Activated CD4-positive, alpha-beta T cell treated with anti-CD3 and anti-CD28 coated beads, Interleukin-2, Interleukin-6, amounts not matched to agents 100 ng/mL and 50 ng/mL, durations not matched to agents 16 hours and 8 hours (primary cell): ENCODE measurements around the gene NUDT8.
"Not testable (repeated sequence)": the region's sequence is repeated elsewhere in the genome, so short reads cannot be mapped to it uniquely, and the experiment has no call there.

Experiments
- DNase-seq: peaks from one replicate; pipeline ENCODE4 v3.0.0-alpha.2; 2020

Gene NUDT8

DNA sequence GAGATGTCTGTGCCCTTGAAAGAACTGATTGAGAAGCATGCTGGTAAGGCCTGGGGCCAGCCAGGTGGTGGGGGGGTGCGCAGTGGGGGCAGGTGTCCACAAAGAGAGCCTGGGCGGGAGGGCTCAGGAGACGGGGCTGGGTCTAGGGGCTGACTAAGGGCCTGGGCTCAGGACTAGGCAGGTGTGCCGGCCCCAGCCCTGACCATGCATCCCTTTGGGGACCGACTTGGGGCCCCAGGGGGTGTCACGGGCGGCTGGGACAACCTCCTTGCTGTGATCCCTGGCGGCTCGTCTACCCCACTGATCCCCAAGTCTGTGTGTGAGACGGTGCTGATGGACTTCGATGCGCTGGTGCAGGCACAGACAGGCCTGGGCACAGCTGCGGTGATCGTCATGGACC lies 18.6 kb downstream of the NUDT8 start:
- DNase-seq = no peak

- no peak for DNase-seq
Measured at GRCh38 chr11:67610302-67610868, 19.4 kb downstream of the NUDT8 start.

DNA sequence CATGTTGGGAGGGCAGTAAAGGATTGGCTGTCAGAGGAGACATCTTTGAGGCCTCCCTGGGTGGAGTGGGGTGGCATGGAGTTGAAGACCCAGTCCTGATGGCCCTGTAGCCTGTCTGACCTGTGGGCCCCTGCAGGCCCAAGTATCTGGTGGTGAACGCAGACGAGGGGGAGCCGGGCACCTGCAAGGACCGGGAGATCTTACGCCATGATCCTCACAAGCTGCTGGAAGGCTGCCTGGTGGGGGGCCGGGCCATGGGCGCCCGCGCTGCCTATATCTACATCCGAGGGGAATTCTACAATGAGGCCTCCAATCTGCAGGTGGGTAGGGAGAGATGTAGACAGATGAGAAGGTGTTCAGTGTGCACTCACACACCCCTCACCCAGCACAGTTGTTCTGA lies 20.4 kb downstream of the NUDT8 start:
- no peak for DNase-seq

DNA sequence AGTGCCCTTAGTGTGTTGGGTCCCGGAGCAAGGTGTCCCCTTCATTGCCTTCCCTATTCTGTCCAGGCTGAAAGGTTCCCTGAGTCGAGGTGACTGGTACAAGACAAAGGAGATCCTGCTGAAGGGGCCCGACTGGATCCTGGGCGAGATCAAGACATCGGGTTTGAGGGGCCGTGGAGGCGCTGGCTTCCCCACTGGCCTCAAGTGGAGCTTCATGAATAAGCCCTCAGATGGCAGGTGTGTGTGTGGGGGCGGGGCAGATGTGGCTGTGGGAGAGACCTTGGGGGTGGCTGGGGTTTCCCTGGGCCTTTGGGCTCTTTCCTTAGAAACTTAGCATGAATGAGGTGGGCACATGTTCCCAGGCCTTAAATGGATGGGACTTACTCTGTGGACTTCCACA lies 21.3 kb downstream of the NUDT8 start:
- DNase-seq = no peak

GRCh38 chr11:67607507-67607906 lies 22.2 kb downstream of the NUDT8 start:
- no peak for DNase-seq

DNA sequence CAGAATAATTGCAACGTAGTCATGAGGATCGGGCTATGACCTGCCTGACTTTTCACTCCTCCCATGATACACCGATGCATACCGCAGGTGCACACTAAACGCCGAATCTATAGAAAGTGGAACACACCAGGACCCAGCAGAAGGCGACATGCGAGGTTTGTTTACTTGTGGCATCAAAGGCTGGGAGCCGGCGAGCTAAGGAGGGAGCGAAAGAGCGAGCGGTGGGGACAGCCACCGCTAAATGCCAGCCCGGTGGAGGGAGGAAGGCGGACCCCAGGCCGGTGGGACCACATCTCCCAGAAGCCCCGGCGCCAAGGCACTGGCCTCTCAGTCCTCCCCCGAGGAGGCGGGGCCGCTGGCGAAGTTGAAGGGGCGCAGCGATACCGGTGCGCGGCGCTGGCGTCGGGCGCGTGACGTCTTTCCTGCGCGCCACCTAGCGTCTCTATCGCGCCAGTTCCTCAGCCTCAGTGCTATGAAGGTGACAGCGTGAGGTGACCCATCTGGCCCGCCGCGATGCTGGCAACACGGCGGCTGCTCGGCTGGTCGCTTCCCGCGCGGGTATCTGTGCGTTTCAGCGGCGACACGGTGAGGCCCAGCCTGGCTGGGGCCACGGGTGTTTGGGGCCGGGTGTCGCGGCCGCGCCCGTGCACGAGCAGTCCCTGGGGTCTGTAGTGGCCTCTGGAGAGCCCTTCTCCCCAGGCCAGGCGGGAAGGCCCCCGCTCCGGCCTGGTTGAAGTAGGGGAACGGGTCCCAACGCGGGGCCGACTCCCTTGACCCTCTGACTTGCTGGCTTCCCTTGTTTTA lies 23.0 kb downstream of the NUDT8 start, which contains the start of gene NDUFV1:
TSS of gene NDUFV1 (plus strand) at position 445 of the 804 bp plus-strand sequence. CDS start at position 514, 69 bp downstream.
- DNase-seq = peak; percentile 98

DNA sequence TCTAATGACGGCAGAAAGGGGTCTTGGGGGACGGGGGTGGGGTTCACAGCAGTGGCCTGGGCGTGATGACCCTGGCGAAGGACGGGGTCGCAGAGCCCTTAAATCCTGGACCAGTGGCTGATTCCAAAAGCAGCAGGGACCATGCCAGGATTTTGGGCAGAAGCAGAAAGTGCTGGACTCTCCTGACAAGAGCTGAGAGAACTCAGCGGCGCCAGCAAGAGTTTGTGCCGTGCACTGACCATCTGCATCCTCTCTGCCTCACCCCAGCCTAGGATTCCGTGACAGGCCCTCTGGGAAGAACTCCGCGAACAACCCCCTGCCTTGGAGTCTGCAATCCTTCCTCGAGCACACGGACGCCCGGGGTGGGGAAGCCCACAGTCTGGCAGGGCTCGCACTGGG lies 23.6 kb downstream of the NUDT8 start:
- no peak for DNase-seq

- DNase-seq = no peak
Measured at GRCh38 chr11:67605231-67606011, 24.3 kb downstream of the NUDT8 start.

GRCh38 chr11:67604815-67605214 lies 24.9 kb downstream of the NUDT8 start:
- DNase-seq = no peak

DNA sequence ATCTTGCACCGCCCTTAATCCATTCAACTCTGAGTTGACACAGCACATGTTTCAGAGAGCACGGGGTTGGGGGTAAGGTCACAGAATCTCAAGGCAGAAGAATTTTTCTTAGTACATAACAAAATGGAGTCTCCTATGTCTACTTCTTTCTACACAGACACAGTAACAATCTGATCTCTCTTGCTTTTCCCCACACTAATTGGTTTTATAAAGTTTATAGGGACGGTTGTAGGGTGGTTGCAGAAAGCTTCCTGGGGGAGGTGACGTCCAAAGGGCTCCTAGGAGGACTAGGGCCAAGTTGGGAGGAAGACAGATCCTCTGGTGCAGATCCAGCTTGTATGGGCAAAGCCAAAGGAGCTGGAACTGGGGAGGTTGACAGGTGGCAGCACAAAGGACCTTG lies 25.6 kb downstream of the NUDT8 start:
- DNase-seq = not testable (repeated sequence)

GRCh38 chr11:67601098-67601497 lies 28.6 kb downstream of the NUDT8 start:
- no peak for DNase-seq

DNA sequence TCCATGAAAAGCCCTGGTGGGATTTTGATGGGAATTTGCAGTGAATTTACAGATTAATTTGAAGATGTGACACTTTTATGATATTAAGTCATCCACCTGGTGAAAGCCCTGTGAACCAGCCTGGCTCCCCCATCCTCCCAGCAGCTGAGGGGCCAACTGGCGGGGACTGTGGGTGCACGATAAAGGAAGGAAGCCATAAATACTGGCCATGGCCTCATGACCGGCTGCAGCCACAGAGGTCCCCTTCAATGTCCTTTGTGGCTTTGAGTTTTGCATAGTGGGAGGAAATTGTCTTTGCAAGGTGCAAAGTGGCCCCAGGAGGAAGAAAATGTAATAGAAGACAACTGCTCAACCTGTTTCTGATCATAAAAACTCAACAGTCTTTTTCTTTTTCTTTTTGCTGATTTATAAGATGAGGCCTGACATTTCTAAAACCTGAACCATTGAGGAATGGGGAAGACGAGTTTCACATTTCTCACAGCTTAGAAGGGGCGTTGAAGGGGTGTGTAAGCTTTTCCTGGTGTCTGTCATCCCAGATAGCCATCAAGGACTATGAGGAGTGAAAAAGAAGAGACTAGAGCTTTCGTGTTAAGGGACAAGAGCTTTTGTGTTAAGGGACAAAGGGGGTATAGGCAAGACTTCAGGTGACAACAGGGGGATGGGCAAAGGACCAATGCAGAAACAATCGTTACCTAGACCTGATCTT lies 29.3 kb downstream of the NUDT8 start:
- DNase-seq = no peak

DNA sequence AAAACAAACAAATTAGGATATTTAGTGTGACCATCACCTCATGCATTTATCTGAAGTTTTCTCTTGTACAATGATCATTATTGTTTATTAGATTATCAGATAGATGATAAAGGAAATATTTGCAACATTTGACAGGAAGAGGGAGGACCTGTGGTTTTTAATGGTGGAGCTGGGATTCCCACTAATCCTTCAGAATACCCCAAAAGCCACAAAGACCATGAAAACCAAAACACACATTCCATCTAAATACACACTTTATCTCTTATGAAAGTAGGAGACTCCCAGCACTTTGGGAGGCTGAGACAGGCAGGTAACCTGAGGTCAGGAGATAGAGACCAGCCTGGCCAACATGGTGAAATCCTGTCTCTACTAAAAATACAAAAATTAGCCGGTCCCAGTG lies 30.6 kb downstream of the NUDT8 start:
- no peak for DNase-seq

GRCh38 chr11:67597963-67598362 lies 31.8 kb downstream of the NUDT8 start:
- not testable (repeated sequence) for DNase-seq

DNA sequence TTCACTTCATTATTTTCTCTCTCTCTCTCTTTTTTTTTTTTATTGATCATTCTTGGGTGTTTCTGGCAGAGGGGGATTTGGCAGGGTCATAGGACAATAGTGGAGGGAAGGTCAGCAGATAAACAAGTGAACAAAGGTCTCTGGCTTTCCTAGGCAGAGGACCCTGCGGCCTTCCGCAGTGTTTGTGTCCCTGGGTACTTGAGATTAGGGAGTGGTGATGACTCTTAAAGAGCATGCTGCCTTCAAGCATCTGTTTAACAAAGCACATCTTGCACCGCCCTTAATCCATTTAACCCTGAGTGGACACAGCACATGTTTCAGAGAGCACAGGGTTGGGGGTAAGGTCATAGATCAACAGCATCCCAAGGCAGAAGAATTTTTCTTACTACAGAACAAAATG lies 32.3 kb downstream of the NUDT8 start:
- DNase-seq = not testable (repeated sequence)

- DNase-seq = no peak
Measured at GRCh38 chr11:67596753-67597300, 32.9 kb downstream of the NUDT8 start.

- no peak for DNase-seq
Measured at GRCh38 chr11:67594480-67594879, 35.3 kb downstream of the NUDT8 start.

DNA sequence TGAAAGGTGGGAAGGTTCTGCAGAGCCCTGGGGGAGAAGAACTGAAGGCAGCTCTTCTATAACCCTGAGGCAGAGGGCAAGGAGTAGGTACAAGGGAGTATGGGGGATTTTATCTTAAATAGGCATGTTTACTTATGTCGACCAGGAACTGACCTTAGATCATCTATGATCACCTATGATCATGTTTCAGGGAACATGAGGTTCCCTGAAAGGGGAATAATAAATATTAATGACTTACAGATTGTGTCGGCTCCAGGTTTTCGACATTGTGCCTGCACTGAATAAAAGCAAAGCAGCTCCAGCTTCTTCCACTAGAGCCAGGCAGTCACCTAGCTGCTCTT lies 36.2 kb downstream of the NUDT8 start:
- DNase-seq = no peak

DNA sequence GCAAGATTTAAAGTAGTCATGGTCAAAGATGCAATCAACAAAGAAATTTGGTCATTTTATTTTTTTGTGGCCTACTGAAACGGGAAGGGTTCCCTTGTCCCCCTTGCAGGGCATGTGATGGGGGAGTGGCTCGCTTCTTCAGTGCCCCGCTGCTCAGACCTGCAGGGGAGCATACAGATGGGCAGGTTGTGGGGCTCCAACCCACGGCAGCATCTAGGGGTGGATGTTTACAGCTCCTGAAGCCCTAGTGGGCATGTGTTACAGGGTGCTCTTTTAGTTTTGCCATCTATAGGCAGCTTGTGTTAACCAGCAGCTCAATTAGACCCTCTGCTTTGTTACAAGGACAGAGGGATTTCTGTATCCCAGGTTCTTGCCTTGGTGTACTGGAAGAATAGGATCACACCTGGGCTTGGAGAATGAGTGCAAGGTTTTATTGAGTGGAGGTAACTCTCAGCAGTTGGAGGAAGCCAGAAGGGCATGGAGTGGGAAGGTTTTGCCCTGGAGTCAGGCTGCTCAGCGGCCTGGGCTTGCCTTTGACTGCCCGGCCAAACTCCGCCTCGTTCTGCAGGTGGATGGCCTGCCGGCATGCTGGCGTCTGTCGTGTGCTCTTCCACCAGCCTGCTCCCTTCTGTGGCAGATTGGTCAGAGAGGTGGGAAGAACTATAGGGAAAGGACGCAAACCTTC lies 36.7 kb downstream of the NUDT8 start:
- no peak for DNase-seq

- DNase-seq = not testable (repeated sequence)
Measured at GRCh38 chr11:67588899-67589415, 40.8 kb downstream of the NUDT8 start.

- DNase-seq = no peak
Measured at GRCh38 chr11:67588136-67588503, 41.6 kb downstream of the NUDT8 start.
